GM23338 (cell line): Measurements from ENCODE around the gene GPR139. TPM values are rescaled to one million over a fixed set of nuclear protein-coding genes. Genes with fewer than 3 reads are reported as not detected.

Source experiments
- ATAC-seq: fragments of 200-7000 bp; cut with Tn5 transposase; 3 replicates; pipeline ENCODE4 v1.9.1; 2020
- DNase-seq: peaks from one replicate; pipeline ENCODE4 v3.0.0-alpha.2; 2015; ENCODE audit warnings: low spot score
- H2AFZ ChIP-seq: fragments of 200-600 bp; sonication (generic); 2 replicates; pipeline ENCODE4 v1.8.0; 2016; ENCODE audit warnings: antibody characterized with exemption, mild to moderate bottlenecking, moderate library complexity
- H3F3A ChIP-seq: fragments of 200-600 bp; sonication (generic); replicated peaks from 2 replicates; pipeline ENCODE4 v1.8.0; 2017; ENCODE audit warnings: antibody characterized with exemption, mixed run types, low read depth
- H3K27ac ChIP-seq: fragments of 200-600 bp; sonication (generic); 2 replicates; pipeline ENCODE4 v1.6.1; 2016; ENCODE audit warnings: low read depth
- H3K27me3 ChIP-seq: fragments of 200-600 bp; sonication (generic); 2 replicates; pipeline ENCODE4 v1.8.0; 2016; ENCODE audit warnings: mild to moderate bottlenecking, mixed run types, moderate library complexity; ENCODE audit not compliant: insufficient read depth
- H3K36me3 ChIP-seq: fragments of 200-600 bp; sonication (generic); 2 replicates; pipeline ENCODE4 v1.8.0; 2016; ENCODE audit warnings: mild to moderate bottlenecking; ENCODE audit not compliant: insufficient read depth
- H3K4me1 ChIP-seq: fragments of 200-600 bp; sonication (generic); 2 replicates; pipeline ENCODE4 v1.8.0; 2016; ENCODE audit warnings: mild to moderate bottlenecking, moderate library complexity; ENCODE audit not compliant: insufficient read depth
- H3K4me2 ChIP-seq: fragments of 200-600 bp; sonication (generic); 2 replicates; pipeline ENCODE4 v1.7.1; 2017; ENCODE audit warnings: mixed run types
- H3K4me3 ChIP-seq: fragments of 200-600 bp; sonication (generic); 2 replicates; pipeline ENCODE4 v1.6.1; 2016; ENCODE audit warnings: mixed run types
- H3K79me2 ChIP-seq: fragments of 200-600 bp; sonication (generic); replicated peaks from 2 replicates; pipeline ENCODE4 v1.8.0; 2017; ENCODE audit warnings: mild to moderate bottlenecking; ENCODE audit not compliant: insufficient read depth
- H3K9me2 ChIP-seq: fragments of 200-600 bp; sonication (generic); 2 replicates; pipeline ENCODE4 v1.8.0; 2017; ENCODE audit not compliant: insufficient read depth
- H4K20me1 ChIP-seq: fragments of 200-600 bp; sonication (generic); replicated peaks from 2 replicates; pipeline ENCODE4 v1.8.0; 2017; ENCODE audit warnings: mild to moderate bottlenecking; ENCODE audit not compliant: insufficient read depth
- H3K27ac Mint-ChIP-seq: 2 replicates; pipeline ENCODE4 v1.8.0; 2020; ENCODE audit warnings: inconsistent platforms, mild to moderate bottlenecking, moderate library complexity, mixed read lengths
- H3K27me3 Mint-ChIP-seq: 3 replicates; pipeline ENCODE4 v1.8.0; 2022; ENCODE audit warnings: low read depth, mild to moderate bottlenecking, moderate library complexity, mixed read lengths, inconsistent platforms; ENCODE audit not compliant: insufficient read depth, poor library complexity
- H3K36me3 Mint-ChIP-seq: 3 replicates; pipeline ENCODE4 v1.8.0; 2021; ENCODE audit warnings: low read depth, mild to moderate bottlenecking, inconsistent platforms, moderate library complexity, mixed read lengths
- H3K4me1 Mint-ChIP-seq: 3 replicates; pipeline ENCODE4 v1.8.0; 2020; ENCODE audit warnings: mild to moderate bottlenecking, inconsistent platforms, mixed read lengths
- H3K4me3 Mint-ChIP-seq: 3 replicates; pipeline ENCODE4 v1.8.0; 2021; ENCODE audit warnings: moderate library complexity, mild to moderate bottlenecking, inconsistent platforms, mixed read lengths
- H3K9me3 Mint-ChIP-seq: 3 replicates; pipeline ENCODE4 v1.8.0; 2020; ENCODE audit warnings: moderate library complexity, mild to moderate bottlenecking, inconsistent platforms, mixed read lengths
- CTCF ChIP-seq, 2 experiments: fragments of 200-600 bp in 1 of 2; sonication (generic) in 1 of 2; conservative IDR thresholded peaks; 2 replicates each; pipeline versions ENCODE4 v1.5.1 to v1.6.1; 2016 to 2017; ENCODE audit warnings: antibody characterized with exemption in 2 of 2, low read depth in 2 of 2, mild to moderate bottlenecking in 2 of 2, moderate library complexity in 1 of 2
- EZH2phosphoT487 ChIP-seq: fragments of 200-600 bp; sonication (generic); IDR thresholded peaks from one replicate; pipeline ENCODE4 v1.8.1; 2018; ENCODE audit warnings: antibody characterized with exemption; ENCODE audit not compliant: unreplicated experiment
- ZNF114 ChIP-seq: fragments of 250-450 bp; sonication (Bioruptor Pico); IDR thresholded peaks from 2 replicates; pipeline ENCODE4 v1.5.0; 2020; ENCODE audit warnings: mild to moderate bottlenecking, moderate library complexity
- ZNF462 ChIP-seq: fragments of 250-450 bp; sonication (Bioruptor Pico); IDR thresholded peaks from 2 replicates; pipeline ENCODE4 v1.5.0; 2020; ENCODE audit warnings: mild to moderate bottlenecking, moderate library complexity
- polyA plus RNA-seq: library from polyadenylated mRNA; unstranded; fragments of >200 nt; fragmentation: Nextera tagmentation; extraction: Ambion mirVana; gene quantifications from 2 replicates; pipeline ENCODE4 v1.2.1, GENCODE V29; 2016
- total RNA-seq: library from RNA; depleted of rRNA; stranded (reverse); fragments of >200 nt; shearing (Covaris generic); gene quantifications from 2 replicates; pipeline ENCODE4 v1.2.3, GENCODE V29; 2014

The GPR139 gene
- total and polyA plus RNA-seq, 2 experiments from 2014 or later, result 0.66 to 2.3 TPM

GRCh38 chr16:20042848-20043247, 30.8 kb downstream of the GPR139 start (continued):
- TF ChIP-seq ZNF462 (CRISPR knock-in tag), result no peak
- TF ChIP-seq EZH2phosphoT487, result no peak
- TF ChIP-seq CTCF (conservative IDR thresholded peaks at IDR 0.05; ENCODE audit: low read depth in 2 of 2), result no peak
- no peak for TF ChIP-seq ZNF114

GRCh38 chr16:20041924-20042596, 31.6 kb downstream of the GPR139 start:
- H3K9me2 ChIP-seq, result peaks cover 4% of the 10 kb centered on the region; the same call in 1 of the 2 replicates
- H3K4me3 Mint-ChIP-seq, result no peak overlapping the region
- H3K27me3 ChIP-seq, result no peaks in the 10 kb centered on the region
- TF ChIP-seq CTCF (conservative IDR thresholded peaks at IDR 0.05; ENCODE audit: low read depth in 2 of 2), result peak in 1 of 2 experiments; percentile 22; a peak in 1 of 4 replicates
- TF ChIP-seq EZH2phosphoT487, result no peak
- no peak for TF ChIP-seq ZNF114
- peaks cover 2% of the 10 kb centered on the region for H3K27me3 Mint-ChIP-seq
- H3F3A ChIP-seq, result no peaks in the 10 kb centered on the region
- H3K4me1 Mint-ChIP-seq, result peaks cover 16% of the 10 kb centered on the region
- no peaks in the 10 kb centered on the region; the same call in 2 of the 3 replicates for H3K9me3 Mint-ChIP-seq
- no peak overlapping the region for H3K27ac Mint-ChIP-seq
- no peaks in the 10 kb centered on the region for H3K79me2 ChIP-seq
- H3K4me3 ChIP-seq, result no peak overlapping the region
- no peaks in the 10 kb centered on the region for H3K36me3 ChIP-seq
- H3K27ac ChIP-seq, result no peak overlapping the region
- H3K4me2 ChIP-seq, result peak overlapping the region; percentile 66; the same call in 1 of the 2 replicates
- no peak overlapping the region for H2AFZ ChIP-seq
- no peaks in the 10 kb centered on the region for H3K36me3 Mint-ChIP-seq
- peak; percentile 53 for DNase-seq
- no peaks in the 10 kb centered on the region for H4K20me1 ChIP-seq
- peaks cover 17% of the 10 kb centered on the region for H3K4me1 ChIP-seq
- ATAC-seq, result no peak; the same call in 1 of the 3 replicates
